Hematopoietic multipotent progenitor cell treated with erythropoietin and hydrocortisone succinate and interleukin-3 and kit ligand, for 15 days (in vitro differentiated cells): ENCODE measurements around the gene AVL9.
A peak's percentile ranks its signal among the peaks of the same experiment; 100 is the strongest.
"Not testable (repeated sequence)": the region's sequence is repeated elsewhere in the genome, so short reads cannot be mapped to it uniquely, and the experiment has no call there.

ENCODE experiments used
- DNase-seq: peaks from one replicate; pipeline ENCODE4 v3.0.0-alpha.2; 2015; ENCODE audit warnings: low spot score

Gene AVL9

DNA sequence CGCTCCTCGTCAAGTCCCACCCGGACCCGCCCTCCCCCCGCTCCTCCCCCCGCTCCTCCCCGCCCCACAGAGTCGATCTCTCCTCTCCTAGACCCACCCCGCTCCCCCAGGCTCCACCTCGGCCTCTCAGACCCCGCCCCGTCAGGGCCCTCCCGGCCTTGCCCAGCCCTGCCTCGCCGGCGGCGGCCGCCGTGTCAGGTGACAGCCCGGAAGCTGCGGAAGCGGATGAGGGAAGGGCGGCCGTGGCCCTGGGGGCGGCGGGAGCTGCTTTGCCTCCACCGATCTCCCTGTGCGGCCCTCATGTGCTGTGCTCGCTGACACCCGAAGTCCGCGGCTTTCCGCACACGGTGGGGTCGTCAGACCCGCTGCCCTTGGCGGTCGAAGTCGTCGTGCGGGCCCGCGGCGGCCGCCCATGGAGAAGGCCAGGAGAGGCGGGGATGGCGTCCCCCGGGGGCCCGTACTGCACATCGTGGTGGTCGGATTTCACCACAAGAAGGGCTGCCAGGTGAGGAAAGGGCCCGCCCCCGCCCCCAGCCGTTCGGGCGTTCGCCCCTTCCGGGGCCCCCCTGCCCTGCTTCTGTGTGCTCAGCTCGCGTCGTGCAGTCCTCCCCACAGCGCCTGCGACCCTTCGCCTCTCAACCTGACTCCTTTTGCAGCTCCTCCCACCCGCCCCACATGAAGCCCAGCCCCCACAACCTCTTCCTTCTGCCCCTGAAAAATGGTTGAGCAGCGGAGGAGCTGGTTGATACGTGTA lies at the start of gene AVL9:
TSS of gene AVL9 (plus strand) at position 192 of the 754 bp plus-strand sequence. CDS start at position 413, 221 bp downstream.
- DNase-seq = peak; percentile 95

DNA sequence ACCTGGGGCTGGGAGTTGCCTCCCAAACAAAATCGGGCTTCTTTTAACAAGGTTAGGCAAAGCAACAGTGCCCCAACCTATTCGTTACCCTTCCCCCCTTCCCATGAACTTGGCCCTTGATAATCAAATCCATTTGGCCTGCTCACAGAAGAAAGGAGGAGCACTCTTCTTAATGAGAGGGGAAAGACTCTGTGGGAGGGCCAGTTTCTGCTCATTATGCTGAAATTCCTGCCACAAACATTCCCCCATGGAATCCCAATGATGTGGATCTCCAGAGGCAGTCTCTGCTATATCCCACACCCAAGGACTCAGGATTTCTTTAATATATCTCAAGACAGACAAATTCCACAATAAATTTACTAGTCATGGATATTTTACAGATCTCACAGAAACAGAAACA lies 48.1 kb upstream of the AVL9 start:
- no peak for DNase-seq

- no peak for DNase-seq
Measured at GRCh38 chr7:32453341-32454011, 41.8 kb upstream of the AVL9 start.

DNA sequence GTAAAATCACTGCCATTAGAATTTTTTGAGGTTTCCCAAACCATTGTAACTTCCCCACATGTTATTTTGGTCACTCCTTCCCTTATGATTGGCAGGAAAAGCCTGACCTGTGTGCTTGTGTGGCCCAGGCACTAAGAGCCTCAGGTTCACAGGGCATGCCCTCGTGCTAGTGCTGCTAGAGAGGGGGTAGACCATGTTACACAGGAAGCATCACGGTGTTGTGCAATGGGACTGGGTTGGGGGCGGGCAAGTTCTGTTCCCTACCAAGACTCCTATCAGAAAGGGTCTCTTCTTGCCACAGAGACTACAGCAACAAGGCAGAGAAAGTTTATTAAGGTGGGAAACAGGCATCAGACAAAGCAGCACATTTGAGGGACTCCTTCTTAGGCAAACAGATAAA lies 37.3 kb upstream of the AVL9 start:
- no peak for DNase-seq

DNA sequence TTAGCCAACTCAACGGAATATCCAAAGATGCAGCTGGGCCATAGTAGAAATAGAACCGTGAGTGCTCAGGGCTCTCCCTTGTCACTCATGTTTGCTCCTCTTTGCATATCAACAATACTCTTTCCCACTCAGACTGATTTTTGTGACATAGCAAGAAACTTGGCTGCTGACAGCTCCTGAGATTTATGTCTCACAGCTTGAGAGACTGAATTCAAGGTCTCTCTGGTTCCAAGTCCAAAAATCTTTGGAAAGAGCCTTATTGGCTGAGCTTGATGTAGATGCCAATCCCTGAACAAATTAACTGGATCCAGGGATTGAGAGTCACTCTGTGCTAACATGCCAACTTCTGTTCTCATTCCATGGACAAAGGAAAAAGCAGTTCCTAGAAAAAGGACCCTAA lies 35.5 kb upstream of the AVL9 start:
- DNase-seq = no peak

DNA sequence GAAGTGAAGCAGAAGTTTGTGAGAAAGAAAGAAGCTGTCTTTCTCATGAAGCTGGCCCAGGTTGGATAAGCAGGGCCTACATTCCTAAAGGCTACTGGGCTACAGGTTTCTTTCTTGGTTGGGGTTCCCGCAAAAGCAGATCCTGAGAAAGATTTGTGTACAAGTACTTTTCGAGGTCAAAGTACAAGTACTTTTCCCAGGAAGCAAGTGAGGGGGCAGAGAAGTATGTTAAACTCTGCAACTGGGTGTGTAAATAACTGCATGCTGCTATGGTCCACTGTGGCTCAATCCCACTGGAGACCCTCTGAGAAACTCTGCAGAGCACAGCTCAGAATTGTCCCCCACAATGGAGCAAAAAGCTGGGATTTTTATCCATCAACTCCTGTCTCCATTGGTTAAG lies 33.8 kb upstream of the AVL9 start:
- no peak for DNase-seq

DNA sequence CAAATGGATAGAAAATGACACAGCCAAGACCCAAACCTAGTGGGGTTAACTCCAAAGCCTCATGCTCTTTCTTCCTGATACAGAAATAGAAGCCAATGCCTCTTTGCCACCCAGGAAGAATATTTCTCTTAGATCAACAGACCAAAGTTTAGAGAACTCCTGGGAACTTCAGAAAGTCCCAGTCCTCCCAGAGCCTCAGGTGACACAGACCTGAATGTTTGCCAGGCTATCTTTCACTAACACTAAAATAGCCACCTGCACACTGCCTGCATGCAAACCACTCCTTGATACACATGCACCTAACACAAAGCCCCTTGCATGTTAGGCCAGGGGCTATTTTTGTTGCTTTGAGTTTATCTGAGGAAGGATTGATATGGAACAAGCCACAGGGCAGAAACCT lies 32.8 kb upstream of the AVL9 start:
- DNase-seq = no peak

- DNase-seq = no peak
Measured at GRCh38 chr7:32462977-32463376, 32.3 kb upstream of the AVL9 start.

GRCh38 chr7:32464641-32465416 lies 30.5 kb upstream of the AVL9 start:
- DNase-seq = not testable (repeated sequence)

- not testable (repeated sequence) for DNase-seq
Measured at GRCh38 chr7:32470004-32470403, 25.3 kb upstream of the AVL9 start.

DNA sequence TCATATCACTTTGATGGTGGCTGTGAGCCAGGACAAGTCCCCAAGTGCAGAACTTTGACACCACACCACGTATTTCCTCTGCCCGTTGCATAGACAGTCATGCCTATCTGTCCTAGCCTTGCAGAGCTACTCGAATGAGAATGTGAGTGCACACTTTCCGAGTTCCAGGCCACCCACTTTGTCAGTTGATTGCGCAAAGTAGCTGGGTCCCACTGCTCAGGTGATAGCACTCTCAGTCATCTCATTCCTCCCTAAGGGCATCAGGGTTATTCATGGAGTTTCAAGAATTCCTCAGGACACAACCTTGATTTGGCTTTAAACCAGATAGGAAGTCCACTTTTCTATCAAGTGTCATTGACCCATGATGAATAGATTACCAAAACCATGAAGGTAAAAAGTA lies 24.4 kb upstream of the AVL9 start:
- no peak for DNase-seq

DNA sequence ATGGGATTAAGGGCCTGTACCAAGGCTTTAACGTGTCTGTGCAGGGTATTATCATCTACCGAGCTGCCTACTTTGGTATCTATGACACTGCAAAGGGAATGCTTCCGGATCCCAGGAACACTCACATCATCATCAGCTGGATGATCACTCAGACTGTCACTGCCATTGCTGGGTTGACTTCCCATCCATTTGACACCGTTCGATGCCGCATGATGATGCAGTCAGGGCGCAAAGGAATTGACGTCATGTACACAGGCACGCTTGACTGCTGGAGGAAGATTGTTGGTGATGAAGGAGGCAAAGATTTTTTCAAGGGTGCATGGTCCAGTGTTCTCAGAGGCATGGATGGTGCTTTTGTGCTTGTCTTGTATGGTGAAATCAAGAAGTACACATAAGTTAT lies 23.3 kb upstream of the AVL9 start:
- no peak for DNase-seq

GRCh38 chr7:32474008-32474407 lies 21.3 kb upstream of the AVL9 start:
- DNase-seq = no peak

- no peak for DNase-seq
Measured at GRCh38 chr7:32476816-32477648, 18.3 kb upstream of the AVL9 start.

DNA sequence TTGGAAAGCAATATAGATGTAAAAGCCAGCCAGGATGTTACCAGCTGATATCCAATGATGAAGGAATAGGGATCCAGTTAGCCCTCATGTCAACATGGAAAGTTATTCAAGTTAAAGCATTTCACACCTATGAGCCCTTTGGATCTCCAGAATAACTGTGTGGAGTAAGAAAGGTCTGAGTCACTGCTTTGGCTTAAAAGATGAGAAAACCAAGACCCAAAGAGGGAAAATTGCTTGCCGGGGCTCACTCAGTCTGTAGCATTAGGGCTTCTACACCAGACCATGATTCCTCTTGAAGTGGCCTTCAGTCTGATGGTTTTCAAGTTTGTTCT lies 17.7 kb upstream of the AVL9 start:
- DNase-seq = no peak

- DNase-seq = peak; percentile 33
Measured at GRCh38 chr7:32479574-32480200, 15.6 kb upstream of the AVL9 start.

DNA sequence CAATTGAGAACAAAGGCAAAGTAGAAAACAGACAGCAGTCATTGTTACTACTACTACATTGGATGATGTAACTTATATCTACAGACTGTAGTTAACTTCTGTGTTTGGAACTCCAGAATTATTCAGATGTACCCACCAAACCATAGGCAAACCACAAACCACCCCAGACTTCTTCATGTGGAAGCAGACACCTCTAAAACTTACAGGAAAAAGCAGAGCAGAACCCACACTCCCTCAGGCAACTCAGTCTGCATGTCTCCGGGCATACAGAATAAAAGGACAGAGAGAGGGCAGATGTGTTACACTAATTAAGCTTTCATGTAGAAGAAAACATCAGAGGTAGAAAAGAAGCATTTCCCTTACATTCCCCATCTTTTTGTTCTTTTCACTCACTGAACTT lies 14.1 kb upstream of the AVL9 start:
- DNase-seq = no peak

DNA sequence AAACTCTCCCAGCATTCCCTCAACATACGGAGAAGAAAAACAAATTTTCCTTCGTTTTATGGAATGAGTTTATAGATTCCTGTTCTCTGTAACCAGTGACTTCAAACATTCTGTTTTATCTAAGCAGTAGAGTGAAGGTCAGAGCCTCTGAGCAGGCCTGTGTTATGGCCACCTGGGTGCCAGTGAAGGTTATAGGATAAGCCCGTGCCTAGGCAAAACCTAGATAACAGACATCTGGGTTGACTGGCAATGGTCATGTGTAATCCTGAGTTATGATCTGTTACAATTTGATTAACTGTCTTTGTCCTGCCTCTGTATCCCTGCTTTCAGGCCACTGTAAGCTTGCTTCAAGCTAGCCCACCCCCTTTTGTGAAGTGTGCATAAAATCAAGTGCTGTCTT lies 13.4 kb upstream of the AVL9 start:
- DNase-seq = no peak

DNA sequence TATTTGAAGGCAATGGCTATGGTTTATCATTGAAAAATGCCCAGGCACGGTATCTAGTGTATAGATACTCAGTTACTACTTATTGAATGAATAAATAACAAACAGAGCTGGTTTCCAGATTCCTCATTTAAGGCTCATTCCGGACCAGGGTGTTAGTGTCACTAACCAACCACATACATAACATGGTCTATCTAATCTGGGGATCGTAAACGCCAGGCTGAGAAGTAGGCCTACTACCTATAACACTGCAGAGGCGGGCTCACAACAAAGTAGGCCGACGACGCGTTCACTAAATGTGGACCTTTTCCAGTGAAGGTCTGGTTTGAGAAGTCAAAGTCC lies 5.5 kb upstream of the AVL9 start:
- DNase-seq = no peak

GRCh38 chr7:32490127-32490796 lies 5.0 kb upstream of the AVL9 start, which contains the start of gene LSM5:
Gene LSM5, minus strand, starts transcription at chr7:32490380. Its CDS starts 15 bp downstream, at chr7:32490365.
- peak; percentile 93 for DNase-seq

- no peak for DNase-seq
Measured at GRCh38 chr7:32494946-32495297, 367 bp upstream of the AVL9 start.
